Karpas-422 (cell line): Measurements from ENCODE around the gene STK36. TPM values are rescaled to one million over a fixed set of nuclear protein-coding genes. Genes with fewer than 3 reads are reported as not detected.
"Not testable (repeated sequence)": the region's sequence is repeated elsewhere in the genome, so short reads cannot be mapped to it uniquely, and the experiment has no call there.

ENCODE experiments used
- DNase-seq: peaks from one replicate; pipeline ENCODE4 v3.0.0-alpha.2; 2015
- H2AFZ ChIP-seq: fragments of 200-600 bp; sonication (generic); 2 replicates; pipeline ENCODE4 v1.6.1; 2014; ENCODE audit warnings: antibody characterized with exemption, low read length, mixed read lengths
- H3K27ac ChIP-seq: fragments of 200-600 bp; sonication (generic); 2 replicates; pipeline ENCODE4 v1.5.1; 2014; ENCODE audit warnings: mild to moderate bottlenecking, low read length, moderate library complexity
- H3K27me3 ChIP-seq: fragments of 200-600 bp; sonication (generic); 2 replicates; pipeline ENCODE4 v1.6.1; 2014; ENCODE audit warnings: low read length, mixed read lengths
- H3K36me3 ChIP-seq: fragments of 200-600 bp; sonication (generic); 2 replicates; pipeline ENCODE4 v1.6.1; 2014; ENCODE audit warnings: low read length, mixed read lengths; ENCODE audit not compliant: insufficient read depth
- H3K4me1 ChIP-seq: fragments of 200-600 bp; sonication (generic); 2 replicates; pipeline ENCODE4 v1.6.1; 2014; ENCODE audit warnings: mild to moderate bottlenecking, low read length, mixed read lengths
- H3K4me2 ChIP-seq: fragments of 200-600 bp; sonication (generic); 2 replicates; pipeline ENCODE4 v1.6.1; 2014; ENCODE audit warnings: low read length, low read depth, mild to moderate bottlenecking; ENCODE audit not compliant: poor library complexity, severe bottlenecking
- H3K4me3 ChIP-seq: fragments of 200-600 bp; sonication (generic); 2 replicates; pipeline ENCODE4 v1.5.1; 2014; ENCODE audit warnings: mild to moderate bottlenecking, antibody characterized with exemption, low read length, mixed read lengths
- H3K79me2 ChIP-seq: fragments of 200-600 bp; sonication (generic); 2 replicates; pipeline ENCODE4 v1.6.1; 2014; ENCODE audit warnings: mild to moderate bottlenecking, low read length, mixed read lengths
- H3K9ac ChIP-seq: fragments of 200-600 bp; sonication (generic); 2 replicates; pipeline ENCODE4 v1.6.0; 2014; ENCODE audit warnings: low read length
- H3K9me2 ChIP-seq: fragments of 200-600 bp; sonication (generic), shearing (Covaris generic); replicated peaks from 2 replicates; pipeline ENCODE4 v1.6.0; 2014; ENCODE audit warnings: mild to moderate bottlenecking, low read length, moderate library complexity; ENCODE audit not compliant: insufficient read depth
- H3K9me3 ChIP-seq: fragments of 300-700, 200-600 bp; sonication (generic); 2 replicates; pipeline ENCODE4 v1.6.1; 2014; ENCODE audit warnings: low read length, mixed read lengths
- H4K20me1 ChIP-seq: fragments of 200-600 bp; sonication (generic); 2 replicates; pipeline ENCODE4 v1.6.1; 2014; ENCODE audit warnings: mild to moderate bottlenecking, antibody characterized with exemption, low read length, low read depth; ENCODE audit not compliant: insufficient read depth
- total RNA-seq: library from RNA; depleted of rRNA; stranded (reverse); fragments of >200 nt; shearing (Covaris generic); gene quantifications from 2 replicates; pipeline ENCODE4 v1.2.3, GENCODE V29; 2014; ENCODE audit warnings: low replicate concordance

STK36 gene
- total RNA-seq, 1 experiment from 2014 or later = 33.5 TPM

- Histone ChIP-seq H3K4me3 (peak overlapping the region; percentile 81), H3K9me2 (no peaks in the 10 kb centered on the region), H4K20me1 (no peaks in the 10 kb centered on the region), H3K36me3 (peaks cover 3% of the 10 kb centered on the region; the same call in 1 of the 2 replicates), H3K9me3 (no peaks in the 10 kb centered on the region), H2AFZ (peak overlapping the region; percentile 9; the same call in 1 of the 2 replicates), H3K9ac (peak overlapping the region; percentile 75), H3K79me2 (peaks cover 32% of the 10 kb centered on the region), H3K27me3 (no peaks in the 10 kb centered on the region), H3K27ac (peak overlapping the region; percentile 33; the same call in 1 of the 2 replicates), H3K4me2 (peak overlapping the region; percentile 95), H3K4me1 (peaks cover 16% of the 10 kb centered on the region)
- no peak for DNase-seq
Observed at GRCh38 chr2:218671097-218671653, 711 bp upstream of the STK36 start.

GRCh38 chr2:218679119-218679518 is 7.2 kb downstream of the STK36 start:
- DNase-seq = no peak
- Histone ChIP-seq H3K27ac (no peak overlapping the region), H3K4me3 (no peak overlapping the region), H3K27me3 (no peaks in the 10 kb centered on the region), H3K9me3 (no peaks in the 10 kb centered on the region), H3K9ac (no peak overlapping the region), H2AFZ (no peak overlapping the region), H4K20me1 (no peaks in the 10 kb centered on the region), H3K79me2 (no peaks in the 10 kb centered on the region), H3K36me3 (no peaks in the 10 kb centered on the region), H3K4me1 (no peaks in the 10 kb centered on the region), H3K4me2 (no peak overlapping the region), H3K9me2 (no peaks in the 10 kb centered on the region)

GRCh38 chr2:218680061-218680460 is 8.2 kb downstream of the STK36 start:
- H3K9me2 ChIP-seq = no peaks in the 10 kb centered on the region
- no peak for DNase-seq
- H3K27ac ChIP-seq = no peak overlapping the region
- H3K4me1 ChIP-seq = no peaks in the 10 kb centered on the region
- no peaks in the 10 kb centered on the region for H3K79me2 ChIP-seq
- H3K4me2 ChIP-seq = no peak overlapping the region
- H3K9me3 ChIP-seq = no peaks in the 10 kb centered on the region
- no peak overlapping the region for H3K9ac ChIP-seq
- no peaks in the 10 kb centered on the region for H3K27me3 ChIP-seq
- H3K36me3 ChIP-seq = no peaks in the 10 kb centered on the region
- H3K4me3 ChIP-seq = no peak overlapping the region
- no peak overlapping the region for H2AFZ ChIP-seq
- H4K20me1 ChIP-seq = no peaks in the 10 kb centered on the region

- H3K27me3 ChIP-seq, H3K27ac ChIP-seq, H3K9me2 ChIP-seq, H3K79me2 ChIP-seq, H3K4me1 ChIP-seq, H3K4me3 ChIP-seq, H3K9ac ChIP-seq, H2AFZ ChIP-seq, H4K20me1 ChIP-seq, H3K9me3 ChIP-seq, H3K36me3 ChIP-seq: not testable (repeated sequence)
- H3K4me2 ChIP-seq = peak overlapping the region; percentile 20
- DNase-seq = peak; percentile 80
Observed at GRCh38 chr2:218687400-218688060, 15.6 kb downstream of the STK36 start.

- Histone ChIP-seq H3K4me1 (peaks cover 4% of the 10 kb centered on the region; the same call in 1 of the 2 replicates), H4K20me1 (no peaks in the 10 kb centered on the region), H3K9me2 (no peaks in the 10 kb centered on the region), H3K4me2 (no peak overlapping the region), H3K27me3 (no peaks in the 10 kb centered on the region), H3K9ac (no peak overlapping the region), H2AFZ (no peak overlapping the region), H3K36me3 (no peaks in the 10 kb centered on the region), H3K4me3 (no peak overlapping the region), H3K9me3 (no peaks in the 10 kb centered on the region), H3K79me2 (no peaks in the 10 kb centered on the region), H3K27ac (no peak overlapping the region)
- no peak for DNase-seq
Observed at GRCh38 chr2:218691234-218691633, 19.3 kb downstream of the STK36 start.

- H3K79me2 ChIP-seq = no peaks in the 10 kb centered on the region
Observed at GRCh38 chr2:218694405-218695145, 22.7 kb downstream of the STK36 start.

GRCh38 chr2:218698885-218699284 is 27.0 kb downstream of the STK36 start:
- Histone ChIP-seq H3K9me2 (no peaks in the 10 kb centered on the region), H3K4me1 (no peaks in the 10 kb centered on the region), H3K27me3 (no peaks in the 10 kb centered on the region), H3K27ac (no peak overlapping the region), H4K20me1 (no peaks in the 10 kb centered on the region), H3K9me3 (no peaks in the 10 kb centered on the region), H3K4me3 (no peak overlapping the region), H3K79me2 (no peaks in the 10 kb centered on the region), H3K4me2 (no peak overlapping the region), H2AFZ (no peak overlapping the region), H3K36me3 (no peaks in the 10 kb centered on the region), H3K9ac (no peak overlapping the region)
- no peak for DNase-seq

More at GRCh38 chr2:218694405-218695145, 22.7 kb downstream of the STK36 start:
- Histone ChIP-seq H3K27ac (no peak overlapping the region), H3K9me2 (no peaks in the 10 kb centered on the region), H2AFZ (no peak overlapping the region), H3K36me3 (no peaks in the 10 kb centered on the region), H4K20me1 (no peaks in the 10 kb centered on the region), H3K4me3 (no peak overlapping the region), H3K27me3 (no peaks in the 10 kb centered on the region), H3K4me1 (no peaks in the 10 kb centered on the region), H3K9ac (no peak overlapping the region), H3K9me3 (no peaks in the 10 kb centered on the region), H3K4me2 (no peak overlapping the region)
- DNase-seq = no peak

- Histone ChIP-seq H3K36me3 (no peaks in the 10 kb centered on the region), H4K20me1 (no peaks in the 10 kb centered on the region), H3K27me3 (no peaks in the 10 kb centered on the region), H3K27ac (no peak overlapping the region), H3K4me2 (no peak overlapping the region), H3K9me2 (no peaks in the 10 kb centered on the region), H3K4me1 (no peaks in the 10 kb centered on the region), H3K4me3 (no peak overlapping the region), H3K9ac (no peak overlapping the region), H3K79me2 (no peaks in the 10 kb centered on the region), H2AFZ (no peak overlapping the region), H3K9me3 (no peaks in the 10 kb centered on the region)
- no peak for DNase-seq
Observed at GRCh38 chr2:218701806-218702205, 29.9 kb downstream of the STK36 start.
